GM12872 (cell line): ENCODE measurements around the gene ATF2.

Experiments used
- TF ChIP-seq, protein P1 (sequence below): IDR thresholded peaks from 3 replicates; pipeline ENCODE4 v1.5.1; 2011; ENCODE audit warnings: low read depth, mild to moderate bottlenecking, low read length, moderate library complexity; ENCODE audit not compliant: insufficient read depth

ATF2 gene

GRCh38 chr2:175175896-175176295, 7.9 kb upstream of the ATF2 start:
- TF ChIP-seq, protein P1, sequence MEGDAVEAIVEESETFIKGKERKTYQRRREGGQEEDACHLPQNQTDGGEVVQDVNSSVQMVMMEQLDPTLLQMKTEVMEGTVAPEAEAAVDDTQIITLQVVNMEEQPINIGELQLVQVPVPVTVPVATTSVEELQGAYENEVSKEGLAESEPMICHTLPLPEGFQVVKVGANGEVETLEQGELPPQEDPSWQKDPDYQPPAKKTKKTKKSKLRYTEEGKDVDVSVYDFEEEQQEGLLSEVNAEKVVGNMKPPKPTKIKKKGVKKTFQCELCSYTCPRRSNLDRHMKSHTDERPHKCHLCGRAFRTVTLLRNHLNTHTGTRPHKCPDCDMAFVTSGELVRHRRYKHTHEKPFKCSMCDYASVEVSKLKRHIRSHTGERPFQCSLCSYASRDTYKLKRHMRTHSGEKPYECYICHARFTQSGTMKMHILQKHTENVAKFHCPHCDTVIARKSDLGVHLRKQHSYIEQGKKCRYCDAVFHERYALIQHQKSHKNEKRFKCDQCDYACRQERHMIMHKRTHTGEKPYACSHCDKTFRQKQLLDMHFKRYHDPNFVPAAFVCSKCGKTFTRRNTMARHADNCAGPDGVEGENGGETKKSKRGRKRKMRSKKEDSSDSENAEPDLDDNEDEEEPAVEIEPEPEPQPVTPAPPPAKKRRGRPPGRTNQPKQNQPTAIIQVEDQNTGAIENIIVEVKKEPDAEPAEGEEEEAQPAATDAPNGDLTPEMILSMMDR: no peak

DNA sequence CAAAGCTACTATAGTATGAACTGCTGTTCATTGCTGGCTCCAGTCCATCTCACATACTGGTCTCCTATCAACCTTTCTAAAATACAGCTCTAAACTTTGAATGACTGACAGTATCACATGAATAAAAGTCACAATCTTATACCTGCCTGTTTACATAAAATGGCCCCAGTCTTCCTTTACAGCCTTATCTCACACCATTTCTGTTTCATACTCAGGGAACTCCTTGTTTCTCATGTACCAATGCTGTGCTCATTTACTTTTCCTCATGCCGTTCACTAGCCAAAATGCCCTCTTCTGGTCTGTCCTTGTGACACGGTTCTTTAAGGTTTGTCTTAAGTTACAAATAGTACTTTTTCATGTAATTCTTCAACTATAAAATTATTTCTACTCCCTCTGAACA, 7.3 kb upstream of the ATF2 start:
- TF ChIP-seq, protein P1: no peak

- TF ChIP-seq, protein P1: no peak
Observed at GRCh38 chr2:175170659-175171304, 2.8 kb upstream of the ATF2 start.

DNA sequence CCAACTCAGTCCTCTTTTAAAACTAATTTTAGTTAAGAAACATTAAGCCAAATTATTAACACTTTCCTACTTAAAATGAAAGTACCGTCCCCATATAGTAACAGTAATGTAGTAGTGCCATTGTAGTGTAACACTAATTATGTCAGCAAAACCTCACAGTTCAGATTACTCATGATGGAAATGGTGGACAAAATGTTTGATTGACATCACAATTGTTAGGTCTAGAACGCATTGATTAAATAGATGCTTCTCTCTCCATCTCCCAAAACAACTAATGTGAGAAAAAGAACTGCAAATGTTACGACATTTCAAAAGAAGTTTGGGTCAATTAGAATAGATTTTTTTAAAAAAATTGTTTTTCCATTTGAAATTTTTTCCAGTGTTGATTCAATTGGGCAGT, 1.2 kb upstream of the ATF2 start:
- TF ChIP-seq, protein P1: no peak

- TF ChIP-seq, protein P1: no peak
Observed at GRCh38 chr2:175168564-175168945, 552 bp upstream of the ATF2 start.

DNA sequence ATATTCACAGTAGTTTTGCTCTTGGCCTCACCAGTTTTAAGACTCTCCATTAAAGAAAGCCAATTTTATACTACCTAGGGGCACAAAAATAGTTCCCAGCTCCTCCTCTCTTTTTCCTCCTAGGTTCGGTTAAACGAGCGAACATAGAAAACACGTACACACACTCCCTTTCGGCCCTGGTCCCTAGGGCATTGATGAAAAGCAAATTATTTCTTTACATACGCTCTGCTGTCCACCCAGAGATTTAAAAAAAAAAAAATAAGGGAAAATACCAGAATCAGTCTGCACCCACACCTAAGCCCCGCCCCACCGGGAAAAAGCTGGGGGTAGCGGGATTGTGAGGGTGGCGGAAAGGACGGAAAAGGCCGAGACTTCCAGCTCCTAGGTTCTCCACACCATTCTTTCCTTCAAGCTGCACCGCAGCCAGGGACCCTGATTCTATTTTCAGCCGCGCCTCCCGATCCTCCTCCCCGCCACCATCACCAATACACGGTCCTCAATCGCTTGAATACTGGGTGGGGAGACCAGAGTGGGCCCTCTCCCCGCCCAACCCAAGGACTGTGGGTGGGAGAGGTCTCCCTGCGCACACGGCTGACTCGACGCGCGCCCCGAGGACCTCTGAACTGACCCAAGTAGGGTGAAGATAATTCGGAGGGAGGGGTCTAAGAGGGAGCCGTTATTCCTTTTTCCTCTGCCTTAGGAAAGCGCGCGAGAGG, 769 bp downstream of the ATF2 start:
- TF ChIP-seq, protein P1: no peak

DNA sequence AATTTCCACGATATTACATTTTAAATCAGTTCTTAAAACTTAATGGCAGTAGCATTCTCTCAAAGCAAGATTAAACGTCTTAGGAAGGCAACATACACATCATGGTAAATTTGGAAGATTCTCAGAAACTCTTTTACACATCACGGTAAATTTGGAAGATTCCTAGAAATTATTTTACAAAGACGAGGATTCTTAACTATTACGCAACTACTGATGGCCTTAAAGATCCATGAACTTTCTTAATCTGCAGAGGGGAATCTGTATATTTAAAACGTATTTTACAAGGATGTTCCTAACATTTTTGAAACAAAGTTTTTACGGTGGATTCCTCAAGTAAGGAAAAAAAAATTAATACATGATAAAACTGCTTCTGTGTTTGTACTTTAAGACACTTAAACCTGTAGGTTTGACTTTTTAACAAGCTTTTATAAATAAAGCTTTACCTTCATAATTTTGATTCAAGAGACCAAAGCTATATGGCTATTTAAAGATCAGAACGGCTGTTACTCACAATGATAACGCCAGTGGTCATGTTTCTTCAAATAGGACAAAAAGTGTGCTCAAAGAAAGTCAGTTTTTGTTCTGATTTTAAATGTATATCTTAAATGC, 1.7 kb downstream of the ATF2 start:
- TF ChIP-seq, protein P1: no peak
